Epithelial cell of proximal tubule (primary cell): ENCODE data around the gene IP6K2. TPM values are rescaled to one million over a fixed set of nuclear protein-coding genes. Genes with fewer than 3 reads are reported as not detected.

Source experiments
- DNase-seq: peaks from one replicate; pipeline ENCODE4 v3.0.0-alpha.2; 2011; ENCODE audit warnings: low read depth
- H3K4me3 ChIP-seq: 2 replicates; pipeline ENCODE4 v1.5.1; 2011; ENCODE audit warnings: low read depth, mild to moderate bottlenecking, low read length
- total RNA-seq: library from RNA; depleted of rRNA; stranded (reverse); fragments of >200 nt; gene quantifications from 2 replicates; pipeline ENCODE4 v1.2.3, GENCODE V29; 2015
- TF ChIP-seq, protein P1 (sequence below): conservative IDR thresholded peaks from 2 replicates; pipeline ENCODE4 v1.5.1; 2012; ENCODE audit warnings: low read depth, mild to moderate bottlenecking, low read length

IP6K2 gene
- total RNA-seq, 1 donor from 2014 or later: 87.9 TPM

- no peak for DNase-seq
- peak overlapping the region; percentile 62 for H3K4me3 ChIP-seq
- TF ChIP-seq, protein P1, sequence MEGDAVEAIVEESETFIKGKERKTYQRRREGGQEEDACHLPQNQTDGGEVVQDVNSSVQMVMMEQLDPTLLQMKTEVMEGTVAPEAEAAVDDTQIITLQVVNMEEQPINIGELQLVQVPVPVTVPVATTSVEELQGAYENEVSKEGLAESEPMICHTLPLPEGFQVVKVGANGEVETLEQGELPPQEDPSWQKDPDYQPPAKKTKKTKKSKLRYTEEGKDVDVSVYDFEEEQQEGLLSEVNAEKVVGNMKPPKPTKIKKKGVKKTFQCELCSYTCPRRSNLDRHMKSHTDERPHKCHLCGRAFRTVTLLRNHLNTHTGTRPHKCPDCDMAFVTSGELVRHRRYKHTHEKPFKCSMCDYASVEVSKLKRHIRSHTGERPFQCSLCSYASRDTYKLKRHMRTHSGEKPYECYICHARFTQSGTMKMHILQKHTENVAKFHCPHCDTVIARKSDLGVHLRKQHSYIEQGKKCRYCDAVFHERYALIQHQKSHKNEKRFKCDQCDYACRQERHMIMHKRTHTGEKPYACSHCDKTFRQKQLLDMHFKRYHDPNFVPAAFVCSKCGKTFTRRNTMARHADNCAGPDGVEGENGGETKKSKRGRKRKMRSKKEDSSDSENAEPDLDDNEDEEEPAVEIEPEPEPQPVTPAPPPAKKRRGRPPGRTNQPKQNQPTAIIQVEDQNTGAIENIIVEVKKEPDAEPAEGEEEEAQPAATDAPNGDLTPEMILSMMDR: peak; percentile 65
These were observed 60.8 kb downstream of the IP6K2 start for GRCh38 chr3:48656061-48656840.

- TF ChIP-seq, protein P1: no peak
- DNase-seq: no peak
- H3K4me3 ChIP-seq: peak overlapping the region; percentile 62
These were observed 61.4 kb downstream of the IP6K2 start for GRCh38 chr3:48655606-48656005.

- H3K4me3 ChIP-seq: no peak overlapping the region
- TF ChIP-seq, protein P1: no peak
- DNase-seq: no peak
These were observed 62.0 kb downstream of the IP6K2 start for GRCh38 chr3:48655063-48655462.

DNA sequence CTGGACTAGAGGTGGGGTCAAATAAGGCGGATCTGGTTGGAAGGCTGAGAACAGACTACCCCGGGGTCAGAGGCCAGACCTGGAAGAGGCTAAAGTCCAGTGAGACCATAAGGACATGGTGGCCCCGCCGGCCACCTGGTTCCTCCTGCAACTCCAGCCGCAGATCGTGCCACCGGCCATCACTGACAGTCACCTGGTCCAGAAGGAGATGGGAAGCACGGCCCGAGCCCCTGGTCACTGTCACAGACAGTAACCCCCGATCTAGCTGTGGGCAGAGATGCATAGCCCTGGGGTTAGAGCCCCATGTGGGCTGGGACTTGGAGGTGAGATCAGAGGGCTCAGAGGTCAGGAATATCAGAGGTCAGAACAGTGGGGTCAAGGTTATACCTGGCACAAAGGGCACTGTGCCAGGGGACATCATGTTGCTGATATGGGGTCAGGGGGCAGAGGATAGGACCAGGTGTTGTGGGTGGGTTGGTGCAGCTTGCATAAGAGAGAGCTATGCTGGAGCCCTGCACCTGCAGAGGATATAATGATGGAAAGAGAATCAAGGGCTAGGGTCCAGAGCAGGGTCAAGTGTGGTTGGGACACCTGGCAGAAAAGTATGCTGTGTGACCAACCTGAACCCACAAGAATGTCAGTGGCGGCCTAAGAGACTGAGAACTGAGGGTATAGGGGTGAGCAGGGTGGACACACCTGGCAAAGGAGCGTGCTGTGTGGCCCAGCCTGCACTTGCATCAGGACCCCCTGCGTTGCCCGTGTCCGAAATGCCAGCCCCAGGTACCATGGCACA lies 63.9 kb downstream of the IP6K2 start:
- TF ChIP-seq, protein P1: no peak
- no peak overlapping the region for H3K4me3 ChIP-seq
- no peak for DNase-seq

DNA sequence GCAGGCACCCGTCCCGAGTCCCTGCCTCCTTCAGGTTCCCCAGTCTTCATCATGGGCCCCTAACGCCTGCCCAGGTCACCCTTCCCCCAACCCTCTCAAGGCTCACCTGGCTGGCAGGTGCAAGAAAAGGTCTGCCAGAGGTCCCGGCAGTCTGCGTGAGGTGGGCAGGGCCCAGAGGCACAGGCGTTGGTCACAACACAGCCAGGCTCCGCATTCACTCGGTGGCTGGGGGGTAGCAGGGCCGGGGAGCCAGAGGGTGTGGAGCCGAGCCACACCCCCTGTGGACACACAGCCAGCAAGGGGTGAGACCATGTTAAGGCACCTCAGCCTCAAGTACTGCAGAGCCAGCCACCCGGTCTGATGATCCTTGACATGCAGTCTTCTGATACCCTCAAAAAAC lies 65.2 kb downstream of the IP6K2 start:
- no peak overlapping the region for H3K4me3 ChIP-seq
- TF ChIP-seq, protein P1: no peak
- no peak for DNase-seq

GRCh38 chr3:48650723-48651122 lies 66.3 kb downstream of the IP6K2 start:
- TF ChIP-seq, protein P1: no peak
- DNase-seq: no peak
- no peak overlapping the region for H3K4me3 ChIP-seq
